ENCODE results near the gene PCGF2. TPM values are rescaled to one million over a fixed set of nuclear protein-coding genes. Genes with fewer than 3 reads are reported as not detected.

The PCGF2 gene
- total and polyA plus RNA-seq, 10 of the 15 experiments (the other 5 are each of a cell fraction or from before 2014, with no cell fraction given), result 2.7 to 35.6 (median 7.2) TPM

DNA sequence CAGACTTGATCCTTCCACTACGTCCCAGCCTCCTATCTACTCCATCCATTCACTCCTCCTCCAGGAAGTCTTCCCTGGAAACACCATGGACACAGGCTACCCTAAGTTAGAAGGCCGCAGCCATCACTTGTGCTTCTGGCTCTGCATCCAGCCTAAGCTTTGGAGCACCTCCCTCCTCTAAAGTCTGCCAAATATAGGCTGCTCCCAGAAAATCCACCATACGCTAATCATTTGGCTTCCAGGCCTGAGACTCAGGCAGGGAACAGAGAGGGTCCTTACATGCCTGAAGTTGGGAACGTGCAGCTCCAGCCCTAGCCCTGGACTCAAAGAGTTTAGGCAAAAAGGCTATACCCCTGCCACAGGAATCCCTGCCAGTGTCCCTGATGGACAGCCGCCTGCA, 6.7 kb downstream of the PCGF2 start (continued):
- TF ChIP-seq SMC3 (IDR thresholded peaks at IDR 0.05; ENCODE audit: borderline replicate concordance, low read length) (no peak), ZNF274 (IDR thresholded peaks at IDR 0.05; ENCODE audit: insufficient read depth, insufficient read length) (no peak), ATF7 (IDR thresholded peaks at IDR 0.05; ENCODE audit: low read depth) (no peak), ZSCAN29 (IDR thresholded peaks at IDR 0.05) (no peak), CBFB (IDR thresholded peaks at IDR 0.05; ENCODE audit: low read depth) (no peak), ETV6 (conservative IDR thresholded peaks at IDR 0.05 in 1 of 2, IDR thresholded peaks at IDR 0.05 in 1 of 2; ENCODE audit: borderline replicate concordance in 1 of 2, low read depth in 1 of 2) (no peak), BACH1 (IDR thresholded peaks at IDR 0.05; ENCODE audit: borderline replicate concordance) (no peak)
- TF ChIP-seq, protein P1, sequence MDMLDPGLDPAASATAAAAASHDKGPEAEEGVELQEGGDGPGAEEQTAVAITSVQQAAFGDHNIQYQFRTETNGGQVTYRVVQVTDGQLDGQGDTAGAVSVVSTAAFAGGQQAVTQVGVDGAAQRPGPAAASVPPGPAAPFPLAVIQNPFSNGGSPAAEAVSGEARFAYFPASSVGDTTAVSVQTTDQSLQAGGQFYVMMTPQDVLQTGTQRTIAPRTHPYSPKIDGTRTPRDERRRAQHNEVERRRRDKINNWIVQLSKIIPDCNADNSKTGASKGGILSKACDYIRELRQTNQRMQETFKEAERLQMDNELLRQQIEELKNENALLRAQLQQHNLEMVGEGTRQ (IDR thresholded peaks at IDR 0.05; ENCODE audit: borderline replicate concordance, low read depth, low read length), result no peak
- TF ChIP-seq, protein P2, sequence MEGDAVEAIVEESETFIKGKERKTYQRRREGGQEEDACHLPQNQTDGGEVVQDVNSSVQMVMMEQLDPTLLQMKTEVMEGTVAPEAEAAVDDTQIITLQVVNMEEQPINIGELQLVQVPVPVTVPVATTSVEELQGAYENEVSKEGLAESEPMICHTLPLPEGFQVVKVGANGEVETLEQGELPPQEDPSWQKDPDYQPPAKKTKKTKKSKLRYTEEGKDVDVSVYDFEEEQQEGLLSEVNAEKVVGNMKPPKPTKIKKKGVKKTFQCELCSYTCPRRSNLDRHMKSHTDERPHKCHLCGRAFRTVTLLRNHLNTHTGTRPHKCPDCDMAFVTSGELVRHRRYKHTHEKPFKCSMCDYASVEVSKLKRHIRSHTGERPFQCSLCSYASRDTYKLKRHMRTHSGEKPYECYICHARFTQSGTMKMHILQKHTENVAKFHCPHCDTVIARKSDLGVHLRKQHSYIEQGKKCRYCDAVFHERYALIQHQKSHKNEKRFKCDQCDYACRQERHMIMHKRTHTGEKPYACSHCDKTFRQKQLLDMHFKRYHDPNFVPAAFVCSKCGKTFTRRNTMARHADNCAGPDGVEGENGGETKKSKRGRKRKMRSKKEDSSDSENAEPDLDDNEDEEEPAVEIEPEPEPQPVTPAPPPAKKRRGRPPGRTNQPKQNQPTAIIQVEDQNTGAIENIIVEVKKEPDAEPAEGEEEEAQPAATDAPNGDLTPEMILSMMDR (IDR thresholded peaks at IDR 0.05 in 2 of 3, conservative IDR thresholded peaks at IDR 0.05 in 1 of 3; ENCODE audit: control insufficient read depth in 2 of 3, extremely low read depth in 1 of 3, insufficient read depth in 1 of 3, low read depth in 3 of 3, low read length in 3 of 3), result no peak
- TF ChIP-seq, protein P3, sequence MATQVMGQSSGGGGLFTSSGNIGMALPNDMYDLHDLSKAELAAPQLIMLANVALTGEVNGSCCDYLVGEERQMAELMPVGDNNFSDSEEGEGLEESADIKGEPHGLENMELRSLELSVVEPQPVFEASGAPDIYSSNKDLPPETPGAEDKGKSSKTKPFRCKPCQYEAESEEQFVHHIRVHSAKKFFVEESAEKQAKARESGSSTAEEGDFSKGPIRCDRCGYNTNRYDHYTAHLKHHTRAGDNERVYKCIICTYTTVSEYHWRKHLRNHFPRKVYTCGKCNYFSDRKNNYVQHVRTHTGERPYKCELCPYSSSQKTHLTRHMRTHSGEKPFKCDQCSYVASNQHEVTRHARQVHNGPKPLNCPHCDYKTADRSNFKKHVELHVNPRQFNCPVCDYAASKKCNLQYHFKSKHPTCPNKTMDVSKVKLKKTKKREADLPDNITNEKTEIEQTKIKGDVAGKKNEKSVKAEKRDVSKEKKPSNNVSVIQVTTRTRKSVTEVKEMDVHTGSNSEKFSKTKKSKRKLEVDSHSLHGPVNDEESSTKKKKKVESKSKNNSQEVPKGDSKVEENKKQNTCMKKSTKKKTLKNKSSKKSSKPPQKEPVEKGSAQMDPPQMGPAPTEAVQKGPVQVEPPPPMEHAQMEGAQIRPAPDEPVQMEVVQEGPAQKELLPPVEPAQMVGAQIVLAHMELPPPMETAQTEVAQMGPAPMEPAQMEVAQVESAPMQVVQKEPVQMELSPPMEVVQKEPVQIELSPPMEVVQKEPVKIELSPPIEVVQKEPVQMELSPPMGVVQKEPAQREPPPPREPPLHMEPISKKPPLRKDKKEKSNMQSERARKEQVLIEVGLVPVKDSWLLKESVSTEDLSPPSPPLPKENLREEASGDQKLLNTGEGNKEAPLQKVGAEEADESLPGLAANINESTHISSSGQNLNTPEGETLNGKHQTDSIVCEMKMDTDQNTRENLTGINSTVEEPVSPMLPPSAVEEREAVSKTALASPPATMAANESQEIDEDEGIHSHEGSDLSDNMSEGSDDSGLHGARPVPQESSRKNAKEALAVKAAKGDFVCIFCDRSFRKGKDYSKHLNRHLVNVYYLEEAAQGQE (IDR thresholded peaks at IDR 0.05; ENCODE audit: low read depth, low read length), result no peak
- TF ChIP-seq, protein P4, sequence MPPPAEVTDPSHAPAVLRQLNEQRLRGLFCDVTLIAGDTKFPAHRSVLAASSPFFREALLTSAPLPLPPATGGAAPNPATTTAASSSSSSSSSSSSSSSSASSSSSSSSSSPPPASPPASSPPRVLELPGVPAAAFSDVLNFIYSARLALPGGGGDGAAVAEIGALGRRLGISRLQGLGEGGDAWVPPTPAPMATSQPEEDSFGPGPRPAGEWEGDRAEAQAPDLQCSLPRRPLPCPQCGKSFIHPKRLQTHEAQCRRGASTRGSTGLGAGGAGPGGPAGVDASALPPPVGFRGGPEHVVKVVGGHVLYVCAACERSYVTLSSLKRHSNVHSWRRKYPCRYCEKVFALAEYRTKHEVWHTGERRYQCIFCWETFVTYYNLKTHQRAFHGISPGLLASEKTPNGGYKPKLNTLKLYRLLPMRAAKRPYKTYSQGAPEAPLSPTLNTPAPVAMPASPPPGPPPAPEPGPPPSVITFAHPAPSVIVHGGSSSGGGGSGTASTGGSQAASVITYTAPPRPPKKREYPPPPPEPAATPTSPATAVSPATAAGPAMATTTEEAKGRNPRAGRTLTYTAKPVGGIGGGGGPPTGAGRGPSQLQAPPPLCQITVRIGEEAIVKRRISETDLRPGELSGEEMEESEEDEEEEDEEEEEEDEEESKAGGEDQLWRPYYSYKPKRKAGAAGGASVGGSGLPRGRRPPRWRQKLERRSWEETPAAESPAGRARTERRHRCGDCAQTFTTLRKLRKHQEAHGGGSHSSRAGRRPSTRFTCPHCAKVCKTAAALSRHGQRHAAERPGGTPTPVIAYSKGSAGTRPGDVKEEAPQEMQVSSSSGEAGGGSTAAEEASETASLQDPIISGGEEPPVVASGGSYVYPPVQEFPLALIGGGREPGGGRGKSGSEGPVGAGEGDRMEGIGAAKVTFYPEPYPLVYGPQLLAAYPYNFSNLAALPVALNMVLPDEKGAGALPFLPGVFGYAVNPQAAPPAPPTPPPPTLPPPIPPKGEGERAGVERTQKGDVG (CRISPR knock-in tag; IDR thresholded peaks at IDR 0.05), result no peak
- TF ChIP-seq, protein P5, sequence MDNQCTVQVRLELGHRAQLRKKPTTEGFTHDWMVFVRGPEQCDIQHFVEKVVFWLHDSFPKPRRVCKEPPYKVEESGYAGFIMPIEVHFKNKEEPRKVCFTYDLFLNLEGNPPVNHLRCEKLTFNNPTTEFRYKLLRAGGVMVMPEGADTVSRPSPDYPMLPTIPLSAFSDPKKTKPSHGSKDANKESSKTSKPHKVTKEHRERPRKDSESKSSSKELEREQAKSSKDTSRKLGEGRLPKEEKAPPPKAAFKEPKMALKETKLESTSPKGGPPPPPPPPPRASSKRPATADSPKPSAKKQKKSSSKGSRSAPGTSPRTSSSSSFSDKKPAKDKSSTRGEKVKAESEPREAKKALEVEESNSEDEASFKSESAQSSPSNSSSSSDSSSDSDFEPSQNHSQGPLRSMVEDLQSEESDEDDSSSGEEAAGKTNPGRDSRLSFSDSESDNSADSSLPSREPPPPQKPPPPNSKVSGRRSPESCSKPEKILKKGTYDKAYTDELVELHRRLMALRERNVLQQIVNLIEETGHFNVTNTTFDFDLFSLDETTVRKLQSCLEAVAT (IDR thresholded peaks at IDR 0.05), result no peak

All from GM12878 (cell line).